HG03432 (cell line): ENCODE measurements around the gene FBXW8.

Experiments
- ATAC-seq: cut with Tn5 transposase; IDR thresholded peaks from one replicate; pipeline ENCODE4 v1.9.1; 2021; ENCODE audit warnings: mild to moderate bottlenecking, moderate library complexity; ENCODE audit not compliant: unreplicated experiment

Gene FBXW8

GRCh38 chr12:117071009-117071408, 160.3 kb downstream of the FBXW8 start:
- no peak for ATAC-seq

GRCh38 chr12:117072106-117072505, 161.4 kb downstream of the FBXW8 start:
- no peak for ATAC-seq

GRCh38 chr12:117072736-117073490, 162.2 kb downstream of the FBXW8 start:
- ATAC-seq: no peak

GRCh38 chr12:117073611-117074010, 162.9 kb downstream of the FBXW8 start:
- no peak for ATAC-seq

- ATAC-seq: no peak
Observed at GRCh38 chr12:117076410-117077372, 165.9 kb downstream of the FBXW8 start.

- ATAC-seq: no peak
Observed at GRCh38 chr12:117079487-117079886, 168.7 kb downstream of the FBXW8 start.

- ATAC-seq: no peak
Observed at GRCh38 chr12:117080661-117081144, 170.0 kb downstream of the FBXW8 start.
